CD4-positive, alpha-beta T cell treated with Interferon gamma for 1 hour (primary cell): Measurements from ENCODE around the gene CASP5.
"Not testable (repeated sequence)": the region's sequence is repeated elsewhere in the genome, so short reads cannot be mapped to it uniquely, and the experiment has no call there.

Experiments used
- DNase-seq: peaks from one replicate; pipeline ENCODE4 v3.0.0-alpha.2; 2020

Gene CASP5

DNA sequence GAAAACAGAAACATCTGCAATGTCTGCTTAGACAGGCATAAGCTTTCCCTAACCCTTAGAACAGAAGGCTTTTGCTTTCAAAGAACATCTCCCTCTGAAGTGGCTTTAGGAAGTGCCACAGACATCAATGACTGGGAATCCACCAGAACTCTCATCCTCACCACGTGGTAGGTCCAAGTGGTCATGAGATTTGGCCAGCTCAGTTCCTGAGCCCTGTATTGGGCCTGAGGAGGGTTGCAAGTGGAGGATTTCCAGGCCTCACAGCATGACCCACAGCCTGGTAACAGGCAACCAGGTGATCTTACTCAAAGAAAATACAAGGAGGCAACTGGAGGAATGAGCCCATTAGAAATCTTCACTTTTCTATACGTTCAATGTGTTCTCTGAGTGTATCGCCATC is 10.4 kb upstream of the CASP5 start:
- peak; percentile 33 for DNase-seq

DNA sequence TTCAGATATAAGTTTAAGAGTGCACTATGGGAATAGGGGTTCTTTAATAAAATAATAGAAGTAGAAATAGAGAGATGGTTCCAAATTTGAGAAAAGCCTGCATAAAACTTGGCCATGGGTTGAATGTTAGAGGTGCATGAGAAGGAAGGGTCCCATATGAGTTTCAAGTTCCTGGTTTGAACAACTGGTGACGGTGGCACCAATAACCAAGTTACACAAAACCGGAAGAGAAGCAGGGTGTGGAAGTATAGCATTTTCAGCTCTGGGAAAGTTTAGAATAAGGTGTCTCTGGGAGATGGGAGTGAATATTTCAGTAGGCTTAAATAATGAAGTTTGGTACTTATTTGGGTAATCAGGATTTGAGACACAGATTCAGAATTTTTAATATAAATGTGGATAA is 9.5 kb upstream of the CASP5 start:
- DNase-seq: no peak

DNA sequence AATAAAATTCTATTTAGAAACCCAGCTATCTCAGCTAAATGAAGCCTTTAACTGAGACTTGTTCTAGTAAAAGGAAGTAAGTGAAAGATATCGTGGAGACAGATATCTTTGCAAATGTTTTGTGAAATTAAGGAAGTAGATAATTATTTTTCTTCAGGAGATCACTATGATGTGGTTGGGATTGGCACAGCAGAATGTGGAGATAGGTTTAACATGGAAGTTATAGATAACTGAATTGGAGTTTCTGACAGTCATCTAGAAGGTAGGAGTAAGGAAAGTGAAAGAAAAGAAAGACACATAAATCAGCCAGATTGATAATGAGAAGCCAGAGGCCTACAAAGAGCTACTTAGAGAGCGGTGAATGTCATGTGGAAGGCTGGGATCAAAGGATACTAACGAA is 4.7 kb upstream of the CASP5 start:
- DNase-seq: no peak

DNA sequence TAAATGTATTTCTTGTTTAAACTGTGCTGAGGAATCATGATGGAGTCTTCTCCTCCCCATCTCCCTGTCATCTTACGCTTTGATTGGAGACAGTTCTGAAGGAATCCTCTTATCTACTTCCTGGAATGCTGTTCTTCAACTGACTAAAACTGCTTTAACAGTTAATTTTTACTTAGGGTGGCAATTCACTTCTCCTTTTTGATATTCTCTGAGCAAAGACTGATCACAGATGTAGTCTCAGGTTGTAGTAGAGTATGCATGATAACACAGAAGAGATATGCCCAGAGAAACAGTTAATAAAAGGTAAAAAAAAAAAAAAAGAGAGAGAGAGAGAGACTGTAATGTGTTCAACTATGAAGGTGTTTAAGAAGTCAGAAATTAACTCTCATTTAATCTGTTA is 1.4 kb upstream of the CASP5 start:
- DNase-seq: no peak

DNA sequence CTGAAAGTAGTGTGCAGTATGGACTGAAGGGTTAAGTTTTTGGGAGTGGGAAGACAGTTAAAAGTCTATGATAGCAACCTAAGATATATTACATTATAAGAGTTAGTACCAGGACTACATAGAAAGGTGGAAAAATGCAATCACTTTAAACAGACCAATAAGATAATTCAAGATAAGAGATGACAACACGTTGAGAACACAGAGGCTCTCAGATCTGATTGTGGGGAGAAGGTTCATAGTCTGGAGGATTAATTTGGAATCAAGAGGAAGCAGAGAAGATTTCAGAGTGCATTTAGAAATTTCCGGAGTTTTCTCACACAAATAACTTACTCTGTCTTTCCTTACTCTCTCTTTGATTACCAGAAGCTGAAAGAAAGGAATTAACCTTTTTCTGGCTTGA is 441 bp downstream of the CASP5 start:
- no peak for DNase-seq

DNA sequence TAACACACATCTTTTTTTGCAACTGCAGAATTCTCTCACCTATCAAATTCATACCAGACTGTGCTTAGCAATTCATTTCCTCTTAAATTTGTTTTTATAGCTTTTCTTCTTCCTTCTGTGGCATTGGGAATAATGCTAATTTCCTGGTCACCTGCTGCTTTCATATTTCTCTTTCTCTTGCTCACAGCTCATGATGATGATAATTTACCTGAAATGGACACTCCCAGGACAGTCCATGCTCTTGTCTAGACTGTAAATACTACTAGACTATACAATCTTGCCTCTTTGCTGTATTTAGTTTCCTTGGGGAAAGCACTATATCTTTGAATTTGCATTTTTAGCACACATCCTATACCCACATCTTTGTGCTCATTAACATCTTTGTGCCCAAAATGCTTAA is 15.5 kb downstream of the CASP5 start:
- DNase-seq: no peak

DNA sequence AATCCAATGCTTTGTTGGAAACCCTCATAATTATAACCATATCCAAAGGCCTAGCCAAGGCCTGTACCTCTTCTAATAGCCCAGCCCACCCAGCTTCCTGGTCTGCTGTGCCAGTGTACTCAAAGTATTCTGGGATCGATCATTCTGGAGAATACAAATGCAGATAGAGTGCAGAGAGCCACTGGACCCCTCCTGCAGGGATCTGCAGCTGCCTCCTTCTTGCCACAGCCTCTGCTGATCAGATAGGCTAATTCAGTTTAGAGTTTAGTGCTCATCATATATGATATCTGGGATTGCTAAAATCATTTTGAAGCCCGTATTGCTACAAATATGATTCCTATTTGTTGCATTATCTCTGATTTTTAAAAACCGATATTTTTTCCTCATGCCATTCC is 17.5 kb downstream of the CASP5 start:
- no peak for DNase-seq

DNA sequence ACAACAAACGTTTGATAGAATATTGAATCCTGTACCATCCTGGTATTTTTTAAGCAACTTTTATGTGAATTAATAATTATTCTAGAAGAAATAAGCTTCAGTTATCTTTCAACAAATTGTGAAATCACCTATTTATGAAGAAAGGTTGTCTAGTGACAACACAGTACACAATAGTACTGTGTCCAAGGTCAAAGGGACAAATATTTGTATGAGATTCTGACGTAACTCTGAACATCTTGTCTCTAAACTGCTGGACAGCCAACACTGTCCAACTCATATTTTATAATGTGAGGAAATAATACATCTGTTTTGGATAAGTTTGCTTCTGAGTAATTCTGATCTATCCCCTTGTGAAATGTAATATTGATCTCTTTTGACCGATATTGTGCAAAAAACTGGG is 18.9 kb downstream of the CASP5 start:
- DNase-seq: no peak

DNA sequence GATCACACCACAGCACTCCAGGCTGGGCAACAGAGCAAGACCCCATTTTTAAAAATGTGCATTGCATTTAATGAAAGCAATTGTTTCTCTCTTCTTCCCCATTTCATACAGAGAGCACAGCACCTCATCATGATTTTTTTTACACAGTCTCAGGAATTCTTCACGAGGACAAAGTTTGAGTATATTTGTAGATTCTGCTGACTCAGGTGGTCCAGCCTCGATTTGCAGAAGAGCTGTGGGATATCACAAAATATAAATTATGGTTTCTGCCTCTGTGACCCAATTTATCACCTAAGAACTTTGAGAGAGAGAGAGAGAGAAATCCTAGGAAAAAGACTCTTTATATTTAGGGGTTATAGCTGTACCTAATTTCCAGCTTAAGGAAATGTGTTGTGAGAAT is 19.8 kb downstream of the CASP5 start:
- no peak for DNase-seq

DNA sequence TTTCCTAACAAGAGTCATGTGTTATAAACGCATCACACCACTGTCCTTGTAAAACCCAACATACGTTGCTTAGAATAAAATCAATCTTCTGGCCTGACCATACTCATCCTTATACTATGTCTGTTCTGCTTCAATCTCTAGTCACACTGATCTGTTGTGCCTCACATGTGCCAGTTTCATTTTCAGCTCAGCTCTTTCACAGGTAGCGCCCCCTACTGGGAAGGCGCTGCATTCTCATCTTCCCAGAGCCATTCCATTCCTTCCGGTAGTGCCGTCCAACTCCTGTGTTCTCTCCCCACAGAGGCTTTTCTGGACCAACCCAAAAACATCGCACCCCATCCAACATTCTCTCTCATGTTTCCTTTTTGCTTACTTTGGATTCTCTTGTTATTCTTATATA is 22.2 kb downstream of the CASP5 start:
- DNase-seq: peak; percentile 50

DNA sequence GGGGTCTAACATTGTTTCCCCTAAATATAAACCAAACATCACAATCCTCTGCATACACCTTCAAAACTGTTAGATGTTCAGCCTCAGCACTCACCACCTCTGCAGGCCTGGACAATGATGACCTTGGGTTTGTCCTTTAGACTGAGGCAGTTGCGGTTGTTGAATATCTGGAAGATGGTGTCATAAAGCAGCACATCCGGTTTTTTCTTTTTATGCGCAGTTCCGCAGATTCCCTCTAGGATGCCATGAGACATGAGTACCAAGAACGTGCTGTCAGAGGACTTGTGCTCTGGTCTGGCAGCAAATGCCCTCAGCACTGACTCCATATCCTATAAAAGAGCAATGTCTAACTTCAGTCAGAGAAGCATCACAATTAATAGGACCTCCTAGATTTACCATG is 22.8 kb downstream of the CASP5 start:
- DNase-seq: no peak

DNA sequence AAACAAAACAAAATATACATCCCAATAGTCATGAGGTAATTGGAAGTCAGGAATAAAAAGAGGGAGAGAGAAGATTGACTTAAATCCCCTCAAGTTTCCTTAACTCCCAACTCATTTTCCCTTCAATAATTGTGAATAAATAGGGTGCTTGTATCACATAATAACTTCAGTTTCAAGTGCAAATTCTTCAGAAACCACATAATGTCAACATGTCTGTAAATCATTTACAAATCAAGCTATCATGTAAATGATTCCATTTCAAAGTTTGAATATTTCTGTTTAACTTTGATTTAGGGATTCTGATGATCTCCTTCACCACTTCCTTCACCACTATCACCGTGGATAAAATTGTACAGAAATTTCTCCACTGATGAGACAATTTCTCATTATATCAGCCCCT is 23.2 kb downstream of the CASP5 start:
- DNase-seq: no peak

DNA sequence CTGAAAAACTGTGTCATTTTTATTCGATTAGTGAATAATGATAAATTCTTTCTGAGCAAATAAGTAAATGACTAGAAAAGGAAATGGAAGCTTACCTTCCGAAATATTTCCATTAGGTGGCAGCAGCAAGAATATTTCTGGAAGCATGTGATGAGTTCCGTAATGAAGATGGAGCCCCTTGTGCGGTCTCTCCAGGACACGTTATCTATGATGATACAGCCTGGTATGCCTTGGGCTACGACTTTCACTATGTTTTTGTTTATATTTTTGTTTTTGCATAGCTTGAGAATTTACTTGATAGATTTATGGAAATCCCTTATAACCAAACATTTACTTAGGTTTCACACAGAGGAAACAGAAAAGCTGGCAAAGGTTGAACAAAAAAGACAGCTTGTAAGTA is 25.7 kb downstream of the CASP5 start:
- no peak for DNase-seq

DNA sequence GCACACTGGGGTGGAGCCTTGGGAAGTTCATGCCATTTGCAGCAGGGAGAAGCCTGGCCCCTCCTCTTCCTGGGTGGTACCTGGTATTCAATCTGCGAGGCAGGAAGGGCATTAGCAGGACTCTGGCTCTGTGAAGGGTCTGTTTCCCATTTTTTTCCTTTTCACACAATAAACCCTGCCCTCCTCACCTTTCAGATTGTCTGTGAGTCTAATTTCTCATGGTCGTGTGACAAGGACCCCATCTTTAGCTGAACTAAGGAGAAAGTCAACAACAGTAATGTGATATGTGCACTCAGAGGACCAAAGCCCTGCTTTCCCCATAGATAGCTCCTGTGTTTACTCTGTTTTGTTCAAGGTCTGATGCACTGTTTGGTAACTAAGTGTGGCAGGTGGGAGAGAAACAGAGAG is 28.0 kb downstream of the CASP5 start:
- no peak for DNase-seq

DNA sequence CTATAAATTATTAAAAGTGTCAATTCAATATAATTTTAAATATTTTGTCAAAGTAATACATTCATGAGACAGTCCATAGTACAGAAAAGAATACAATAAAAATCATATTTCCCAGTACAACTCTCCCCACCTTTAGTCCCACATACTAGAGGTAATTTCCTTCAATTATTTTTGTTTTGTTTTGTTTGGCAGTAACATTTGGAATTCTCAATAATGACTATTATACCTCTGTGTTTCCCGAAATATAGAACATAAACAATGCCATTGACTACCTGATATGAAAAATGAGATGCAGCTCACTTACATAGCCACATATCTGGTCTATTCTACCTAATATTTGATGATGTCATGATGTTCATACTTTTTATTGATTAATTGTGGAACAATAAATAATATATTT is 30.2 kb downstream of the CASP5 start:
- no peak for DNase-seq

DNA sequence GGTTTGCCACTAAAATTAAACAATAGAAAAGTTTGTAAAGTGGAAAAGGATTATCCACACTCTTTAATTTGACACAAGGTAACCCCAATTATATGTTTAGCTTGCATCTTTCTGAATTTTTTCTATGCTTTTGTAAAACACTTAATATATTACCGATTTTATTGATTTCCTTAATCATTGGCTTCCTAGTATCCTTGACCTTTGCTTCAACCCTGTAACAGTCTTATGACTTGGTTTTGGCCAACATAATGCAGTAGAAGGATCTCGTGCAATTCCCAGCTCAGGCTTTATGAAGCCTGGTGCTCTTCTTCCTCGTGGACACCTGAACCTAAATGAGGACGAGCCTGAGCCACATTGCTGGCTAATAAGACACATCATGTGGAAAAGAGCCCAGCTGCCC is 31.0 kb downstream of the CASP5 start:
- DNase-seq: no peak

DNA sequence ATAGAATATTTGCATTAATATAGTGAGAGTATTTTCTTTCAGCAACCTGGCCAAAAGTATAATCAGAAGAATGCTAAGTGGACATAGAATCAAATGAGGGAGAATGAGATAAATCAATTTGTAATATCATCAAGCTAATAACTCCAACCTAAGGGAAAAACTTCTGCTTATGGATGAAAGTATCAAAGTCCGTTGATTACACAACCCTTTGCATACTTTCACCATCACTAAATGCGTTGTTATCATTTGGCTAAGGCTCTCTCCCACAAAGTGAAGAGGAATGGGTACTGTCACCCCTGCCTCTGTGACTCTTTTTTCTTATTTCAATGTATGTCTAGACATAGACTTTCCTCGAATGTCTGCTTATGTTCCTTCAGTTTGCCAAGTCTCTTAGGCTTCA is 38.2 kb downstream of the CASP5 start:
- DNase-seq: no peak

DNA sequence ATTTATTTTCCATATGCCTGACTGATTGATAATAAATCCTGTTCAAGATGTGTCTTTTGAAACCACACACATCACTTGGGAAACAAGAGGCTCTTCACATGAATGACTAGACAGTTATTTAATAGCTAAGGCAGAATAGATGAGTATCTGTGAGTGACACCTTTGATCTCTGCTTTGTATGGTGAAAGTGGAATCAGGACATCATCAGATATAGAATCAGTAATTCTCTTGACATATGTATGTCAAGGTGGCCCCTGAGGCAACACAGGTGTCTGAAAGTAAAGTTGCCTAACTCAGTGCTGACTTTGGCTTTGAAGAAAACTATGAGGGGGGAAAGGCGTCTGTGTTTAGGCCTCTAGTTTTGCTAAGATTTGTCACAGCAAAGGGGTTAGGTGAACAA is 43.1 kb downstream of the CASP5 start:
- DNase-seq: no peak

DNA sequence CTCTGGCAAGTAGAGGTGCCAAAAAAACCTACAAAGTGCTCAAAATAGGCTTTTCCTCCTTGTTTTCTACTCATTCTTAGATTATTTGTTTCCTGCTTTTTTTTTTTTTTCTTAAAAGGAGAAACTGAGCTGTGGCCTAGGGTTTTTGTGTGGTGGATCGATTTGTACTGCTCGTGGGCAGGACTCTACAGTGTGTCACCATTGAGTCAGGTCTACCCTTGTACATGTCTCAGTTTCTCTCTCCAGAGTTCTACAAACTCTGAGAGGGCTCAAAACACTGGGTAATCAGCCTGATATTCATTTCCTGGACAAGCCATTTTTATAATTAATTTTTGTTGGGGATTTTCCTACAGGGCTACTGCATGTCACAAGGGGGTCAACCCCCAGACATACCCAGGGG is 49.4 kb downstream of the CASP5 start:
- DNase-seq: no peak

DNA sequence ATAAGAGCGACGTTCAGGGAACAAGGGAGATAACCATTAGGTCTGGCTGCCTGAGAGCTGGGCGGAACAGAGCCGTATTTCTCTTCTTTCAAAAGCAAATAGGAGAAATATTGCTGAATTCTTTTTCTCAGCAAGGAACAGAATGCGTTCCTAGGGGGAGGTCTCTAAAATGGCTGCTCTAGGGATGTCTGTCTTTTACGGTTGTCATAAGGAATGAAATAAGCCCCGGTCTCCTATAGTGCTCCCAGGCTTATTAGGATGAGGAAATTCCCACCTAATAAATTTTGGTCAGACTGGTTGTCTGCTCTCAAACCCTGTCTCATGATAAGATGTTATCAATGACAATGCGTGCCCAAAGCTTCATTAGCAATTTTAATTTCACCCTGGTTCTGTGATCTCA is 50.0 kb downstream of the CASP5 start:
- DNase-seq: not testable (repeated sequence)

DNA sequence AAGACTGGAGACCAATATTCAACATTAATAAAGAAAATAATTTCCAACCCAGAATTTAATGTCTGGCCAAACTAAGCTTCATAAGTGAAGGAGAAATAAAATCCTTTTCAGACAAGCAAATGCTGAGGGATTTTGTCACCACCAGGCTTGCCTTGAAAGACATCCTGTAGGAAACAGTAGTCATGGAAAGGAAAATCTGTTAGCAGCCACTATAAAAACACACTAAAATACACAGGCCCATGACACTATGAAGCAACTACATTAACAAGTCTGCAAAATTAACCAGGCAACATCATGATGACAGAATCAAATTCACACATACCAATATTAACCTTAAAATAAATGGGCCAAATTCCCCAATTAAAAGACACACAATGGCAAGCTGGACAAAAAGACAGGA is 52.2 kb downstream of the CASP5 start:
- no peak for DNase-seq

DNA sequence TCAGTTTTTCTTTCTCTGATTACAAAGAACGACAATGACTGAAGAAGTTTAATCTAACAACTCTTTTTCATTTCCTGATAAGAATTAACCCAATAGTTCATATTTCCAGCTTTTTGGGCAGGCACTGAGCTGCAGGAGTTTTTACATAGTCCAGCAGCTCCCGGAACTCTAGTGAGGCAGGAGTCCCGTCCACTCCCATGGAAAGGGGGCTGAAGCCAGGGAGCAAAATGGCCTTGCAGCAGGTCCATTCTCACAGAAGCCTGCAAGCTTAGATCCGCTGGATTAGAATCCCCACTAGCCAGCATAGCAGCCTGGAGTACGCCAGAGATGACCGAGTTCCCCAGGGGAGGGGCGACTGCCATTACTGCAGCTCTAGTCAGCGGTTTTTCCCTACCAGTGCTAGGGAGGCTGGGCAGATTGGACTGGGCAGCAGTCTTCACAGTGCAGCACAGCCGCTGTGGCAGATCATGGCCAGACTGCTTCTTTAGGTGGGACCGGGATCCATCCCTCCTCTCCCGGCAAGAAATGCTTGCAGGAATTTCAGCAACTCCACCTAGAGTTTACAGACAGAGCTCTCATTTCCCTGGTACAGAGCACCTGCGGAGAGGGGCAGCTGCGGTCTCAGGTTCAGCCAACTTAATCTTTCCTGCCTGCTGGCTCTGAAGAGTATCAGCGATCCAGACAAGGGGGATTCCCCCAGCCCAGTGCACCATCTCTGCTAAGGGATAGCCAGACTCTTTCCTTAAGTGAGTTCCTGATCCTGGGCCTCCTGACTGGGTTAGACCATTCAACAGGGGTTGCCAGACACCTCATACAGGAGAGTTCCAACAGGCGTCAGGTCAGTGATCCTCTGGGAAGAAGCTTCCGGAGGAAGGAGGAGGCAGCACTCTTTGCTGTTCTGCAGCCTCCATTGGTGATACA is 53.9 kb downstream of the CASP5 start:
- no peak for DNase-seq

DNA sequence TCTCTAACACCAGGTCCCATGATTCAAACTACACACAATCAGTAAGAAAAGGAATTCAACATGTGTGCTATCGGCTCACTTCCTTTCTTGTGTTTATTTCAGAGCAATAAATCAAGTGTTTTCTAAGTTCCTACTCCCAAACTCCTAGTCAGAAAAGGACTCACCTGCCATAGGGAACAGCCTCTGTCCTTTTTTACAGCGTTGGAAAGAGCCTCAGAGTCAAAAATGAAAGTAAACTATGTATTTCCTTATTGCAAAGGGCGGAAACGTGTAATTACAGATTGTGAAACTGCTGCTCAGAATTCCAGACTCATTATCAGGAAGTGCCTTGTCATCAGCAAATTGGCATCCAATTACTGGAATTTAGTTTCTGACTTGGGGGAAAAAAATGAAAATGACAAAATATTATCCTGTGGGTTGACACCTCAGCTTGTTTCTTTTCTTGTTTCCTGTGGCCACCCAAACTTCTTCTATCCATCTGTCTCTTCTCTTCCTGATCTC is 54.6 kb downstream of the CASP5 start, which contains the start of gene CASP4:
TSS of gene CASP4 (minus strand) at position 220 of the 501 bp plus-strand sequence. CDS start at position 171, 49 bp downstream.
- no peak for DNase-seq

DNA sequence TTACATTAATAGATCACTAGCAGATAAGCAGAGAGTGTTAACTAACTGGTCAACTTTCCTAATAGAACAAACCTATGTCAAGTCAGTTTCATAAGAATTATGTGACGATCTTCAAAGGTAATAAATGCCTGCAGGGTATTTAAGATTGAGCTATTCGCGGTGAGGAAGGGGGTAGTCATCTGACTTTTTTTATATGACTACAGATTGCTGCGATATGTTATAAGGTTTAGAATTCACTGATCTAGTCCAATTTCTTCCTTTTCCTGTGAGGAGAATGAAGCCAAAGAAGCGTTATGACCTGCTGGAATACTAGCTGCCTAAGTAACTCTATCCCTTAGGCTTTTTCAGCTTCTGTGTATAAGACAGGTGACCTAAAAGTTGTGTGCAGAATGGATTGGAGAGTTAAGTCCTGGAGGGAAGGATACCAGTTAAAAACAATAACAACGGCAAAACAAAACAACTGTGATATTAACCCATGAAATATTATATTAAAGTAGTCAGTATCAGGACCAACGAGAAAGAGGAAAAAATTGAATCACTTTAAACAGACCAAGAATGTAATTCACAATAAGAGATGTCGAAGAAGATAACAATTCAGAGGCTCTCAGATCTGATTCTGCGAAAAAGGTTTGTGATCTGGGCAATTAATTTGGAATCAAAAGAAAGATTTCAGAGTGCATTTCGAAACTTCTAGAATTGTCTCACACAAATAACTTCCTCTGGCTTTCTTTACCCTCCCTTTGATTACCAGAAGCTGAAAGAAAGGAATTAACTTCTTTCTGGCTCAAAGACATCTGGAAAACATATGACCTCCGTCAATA is 55.2 kb downstream of the CASP5 start:
- no peak for DNase-seq
